Activated CD8-positive, alpha-beta memory T cell treated with anti-CD3 and anti-CD28 coated beads, Interleukin-2, amount 50 U/mL, for 24 hours (primary cell): ENCODE results near the gene HIP1.
"Not testable (repeated sequence)": the region's sequence is repeated elsewhere in the genome, so short reads cannot be mapped to it uniquely, and the experiment has no call there.

ENCODE experiments used
- DNase-seq: peaks from one replicate; pipeline ENCODE4 v3.0.0-alpha.2; 2020; ENCODE audit errors: extremely low read depth

The HIP1 gene

GRCh38 chr7:75738604-75738974 lies at the start of gene HIP1:
HIP1 (minus strand) TSS chr7:75738941; CDS start chr7:75738920, 21 bp downstream.
- DNase-seq, result no peak

- DNase-seq, result not testable (repeated sequence)
Observed at GRCh38 chr7:75788154-75788847, 49.6 kb upstream of the HIP1 start.

DNA sequence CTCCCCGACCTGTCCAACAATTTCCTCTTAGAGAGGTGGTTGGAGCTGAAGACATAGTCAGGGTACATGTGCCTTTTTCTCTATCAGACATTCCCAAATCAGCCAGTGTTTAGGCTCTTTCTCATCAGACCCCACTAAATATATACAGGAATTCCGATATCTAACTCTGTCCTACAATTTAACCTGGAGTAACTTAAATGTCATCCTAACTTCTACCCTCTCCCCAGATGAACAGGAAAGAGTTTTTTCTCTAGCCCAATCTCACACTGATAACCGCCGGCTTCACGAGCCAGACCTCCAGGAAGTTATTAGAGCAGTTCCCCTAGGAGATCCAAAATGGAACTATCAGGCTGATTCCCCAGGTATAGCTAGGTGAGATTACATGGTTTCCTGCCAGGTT lies 44.3 kb upstream of the HIP1 start:
- DNase-seq, result not testable (repeated sequence)

- DNase-seq, result not testable (repeated sequence)
Observed at GRCh38 chr7:75780647-75781273, 42.0 kb upstream of the HIP1 start.

- DNase-seq, result not testable (repeated sequence)
Observed at GRCh38 chr7:75779516-75779915, 40.8 kb upstream of the HIP1 start.

DNA sequence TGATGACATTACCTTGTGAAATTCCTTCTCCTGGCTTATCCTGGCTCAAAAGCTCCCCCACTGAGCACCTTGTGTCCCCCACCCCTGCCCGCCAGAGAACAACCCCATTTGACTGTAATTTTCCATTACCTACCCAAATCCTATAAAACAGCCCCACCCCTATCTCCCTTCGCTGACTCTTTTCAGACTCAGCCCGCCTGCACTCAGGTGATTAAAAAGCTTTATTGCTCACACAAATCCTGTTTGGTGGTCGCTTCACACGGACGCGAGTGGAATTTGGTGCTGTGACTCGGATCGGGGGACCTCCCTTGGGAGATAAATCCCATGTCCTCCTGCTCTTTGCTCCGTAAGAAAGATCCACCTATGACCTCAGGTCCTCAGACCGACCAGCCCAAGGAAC lies 40.3 kb upstream of the HIP1 start:
- DNase-seq, result not testable (repeated sequence)

- peak; percentile 37 for DNase-seq
Observed at GRCh38 chr7:75776295-75776971, 37.7 kb upstream of the HIP1 start.

GRCh38 chr7:75773958-75774357 lies 35.2 kb upstream of the HIP1 start:
- not testable (repeated sequence) for DNase-seq

- no peak for DNase-seq
Observed at GRCh38 chr7:75772081-75773077, 33.6 kb upstream of the HIP1 start, which contains the start of gene CCL26. CCL26 (minus strand) TSS chr7:75772211; CDS start chr7:75772176, 35 bp downstream.

DNA sequence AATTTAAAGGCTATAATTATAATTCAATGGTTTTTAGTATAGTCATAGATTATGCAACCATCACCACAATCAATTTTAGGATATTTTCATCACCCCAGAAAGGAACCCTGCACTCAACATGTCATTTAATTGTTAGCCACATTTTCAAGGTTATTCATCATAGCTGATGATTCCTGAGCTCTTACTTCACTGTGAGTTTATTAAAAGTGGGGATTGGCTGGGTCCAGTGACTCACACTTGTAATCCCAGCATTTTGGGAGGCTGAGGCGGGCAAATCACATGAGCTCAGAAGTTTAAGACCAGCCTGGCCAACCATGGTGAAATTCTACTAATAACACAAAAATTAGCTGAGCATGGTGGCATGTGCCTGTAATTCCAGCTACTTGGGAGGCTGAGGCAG lies 32.5 kb upstream of the HIP1 start:
- DNase-seq, result no peak

DNA sequence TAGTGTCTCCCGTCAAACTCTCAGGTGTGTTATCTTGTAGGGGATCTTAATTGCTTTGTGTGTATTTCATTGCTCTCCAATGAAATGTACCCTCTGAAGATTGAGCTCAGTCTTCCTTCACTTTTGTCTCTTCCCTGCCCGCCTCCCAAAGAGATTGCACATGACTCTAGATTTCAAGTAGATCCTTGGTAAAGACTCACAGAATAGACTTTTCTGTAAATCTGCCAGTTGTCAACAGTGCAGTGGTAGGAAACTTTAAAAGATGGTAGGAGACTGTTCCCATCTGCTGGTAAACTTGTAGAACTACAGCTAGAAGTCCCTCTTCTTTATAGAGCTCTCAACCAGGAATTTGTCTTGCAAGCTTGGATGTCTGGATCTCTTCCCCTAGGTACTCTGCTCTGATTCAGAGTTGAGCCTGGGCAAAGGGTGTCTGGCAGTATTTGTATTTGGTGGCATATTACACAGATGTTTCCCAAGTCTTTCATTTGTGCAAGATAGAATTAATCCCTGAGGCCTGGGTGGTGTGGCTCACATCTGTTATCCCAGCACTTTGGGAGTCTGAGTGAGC lies 23.7 kb upstream of the HIP1 start:
- no peak for DNase-seq

DNA sequence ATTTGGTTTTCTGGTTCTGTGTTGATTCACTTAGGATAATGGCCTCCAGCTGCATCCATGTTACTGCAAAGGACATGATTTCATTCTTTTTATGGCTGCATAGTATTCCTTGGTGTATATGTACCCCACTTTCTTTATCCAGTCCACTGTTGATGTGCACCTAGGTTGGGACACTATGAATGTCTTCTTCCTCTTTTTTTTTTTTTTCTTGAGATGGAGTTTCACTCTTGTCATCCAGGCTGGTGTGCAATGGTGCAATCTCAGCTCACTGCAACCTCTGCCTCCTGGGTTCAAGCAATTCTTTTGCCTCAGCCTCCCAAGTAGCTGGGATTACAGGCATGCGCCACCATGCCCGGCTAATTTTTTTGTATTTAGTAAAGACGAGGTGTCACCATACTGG lies 23.1 kb upstream of the HIP1 start:
- not testable (repeated sequence) for DNase-seq

DNA sequence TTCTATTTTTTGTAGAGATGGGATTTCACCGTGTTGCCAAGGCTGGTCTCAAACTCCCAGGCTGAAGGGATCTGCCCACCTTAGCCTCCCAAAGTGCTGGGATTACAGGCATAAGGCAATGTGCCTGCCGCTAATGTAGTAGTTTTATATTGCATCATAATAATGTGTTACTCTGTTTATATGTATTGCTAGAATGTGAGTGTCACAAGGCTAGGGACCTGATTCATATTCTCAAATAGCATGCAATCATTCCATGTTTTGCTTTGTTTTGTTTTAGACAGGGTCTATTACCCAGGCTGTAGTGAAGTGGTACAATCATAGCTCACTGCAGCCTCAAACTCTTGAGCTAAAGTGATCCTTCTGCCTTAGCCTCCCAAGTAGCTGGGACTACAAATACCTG lies 19.8 kb upstream of the HIP1 start:
- DNase-seq, result no peak

- no peak for DNase-seq
Observed at GRCh38 chr7:75757860-75758259, 19.1 kb upstream of the HIP1 start.

DNA sequence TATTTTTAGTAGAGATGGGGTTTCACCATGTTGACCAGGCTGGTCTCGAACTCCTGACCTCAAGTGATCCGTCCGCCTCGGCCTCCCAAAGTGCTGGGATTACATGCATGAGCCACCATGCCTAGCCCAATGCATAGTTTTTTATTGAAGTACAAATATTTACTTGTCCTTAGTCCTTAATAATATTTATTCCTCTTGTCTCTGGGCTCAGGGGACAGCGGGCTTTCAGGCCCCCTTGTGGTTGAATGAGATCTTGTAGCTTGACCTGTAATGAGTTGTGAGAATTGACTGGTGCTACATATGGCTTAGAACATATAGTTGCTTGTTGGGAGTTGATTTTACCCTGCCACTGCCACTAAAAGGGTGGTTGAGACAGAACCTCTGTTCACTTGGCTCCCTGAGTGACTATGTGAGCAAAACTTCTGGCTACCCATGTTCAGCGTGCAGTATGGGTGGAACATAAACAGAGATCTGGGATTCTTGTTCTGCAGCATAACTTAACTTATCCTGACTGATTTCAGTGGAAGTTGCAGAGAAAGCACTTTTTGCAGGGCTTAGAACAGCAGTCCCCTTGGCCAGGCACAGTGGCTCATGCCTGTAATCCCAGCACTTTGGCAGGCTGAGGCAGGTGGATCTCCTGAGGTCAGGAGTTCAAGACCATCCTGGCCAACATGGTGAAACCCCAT lies 18.4 kb upstream of the HIP1 start:
- no peak for DNase-seq

- DNase-seq, result no peak
Observed at GRCh38 chr7:75756206-75756990, 17.7 kb upstream of the HIP1 start.

DNA sequence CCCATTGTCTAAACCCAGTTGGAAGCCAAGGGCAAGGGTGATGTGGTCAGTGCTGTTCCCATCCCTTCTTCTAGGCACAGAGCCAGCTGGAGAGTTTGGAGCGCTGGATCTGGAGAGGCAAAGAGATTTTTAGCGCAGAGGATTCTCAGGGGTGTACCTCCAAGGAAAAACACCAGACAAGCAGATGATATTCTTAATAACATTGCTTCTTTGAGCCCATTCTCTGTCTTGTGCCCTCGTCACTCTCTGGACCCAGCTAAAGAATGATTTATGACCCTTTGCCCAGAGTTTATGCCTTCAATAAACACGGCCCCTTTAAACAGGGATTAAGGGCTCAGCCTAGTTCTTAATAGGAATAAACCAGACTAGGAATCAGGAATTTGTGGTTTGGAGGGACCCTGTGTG lies 4.7 kb upstream of the HIP1 start:
- no peak for DNase-seq

DNA sequence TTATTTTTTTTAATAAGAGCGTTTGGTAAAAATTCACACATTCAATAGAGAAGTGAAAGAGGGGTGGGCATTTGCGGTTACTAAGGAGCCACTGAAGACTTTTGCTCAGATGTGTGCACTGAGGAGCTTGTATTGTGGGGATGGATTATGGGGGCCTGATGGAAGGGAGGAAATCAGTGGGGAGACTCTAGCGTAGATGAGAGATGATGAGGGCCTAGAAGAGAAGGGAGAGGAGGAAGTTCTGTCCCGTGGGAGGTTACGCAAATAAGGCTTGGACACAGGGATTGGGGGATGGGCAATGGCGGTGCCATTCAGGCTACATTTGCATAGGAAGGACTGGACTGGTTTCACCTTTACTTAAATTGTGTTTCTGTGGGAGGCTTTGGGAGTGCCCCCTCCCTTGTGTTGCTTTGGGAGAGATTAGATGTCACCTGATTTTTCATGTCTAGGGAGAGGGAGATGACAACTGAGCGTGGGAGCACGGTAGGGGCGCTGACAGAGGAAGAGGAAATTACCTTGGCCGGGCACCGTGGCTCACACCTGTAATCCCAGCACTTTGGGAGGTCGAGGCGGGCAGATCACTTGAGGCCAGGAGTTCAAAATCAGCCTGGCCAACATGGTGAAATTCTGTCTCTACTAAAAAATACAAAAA lies 2.2 kb upstream of the HIP1 start:
- DNase-seq, result no peak
